RCC 7860 (cell line): ENCODE results near the gene OXSR1.
"Not testable (repeated sequence)": the region's sequence is repeated elsewhere in the genome, so short reads cannot be mapped to it uniquely, and the experiment has no call there.

Experiments used
- DNase-seq: peaks from one replicate; pipeline ENCODE4 v3.0.0-alpha.2; 2015; ENCODE audit warnings: low spot score
- FAIRE-seq: peaks from 2 replicates; lab custom pipeline; 2012; peaks lifted over from hg19 to GRCh38; lab: Jason Lieb, UNC

OXSR1 gene

GRCh38 chr3:38265604-38266307 lies 100.4 kb downstream of the OXSR1 start, which contains the start of gene SLC22A13:
Gene SLC22A13, plus strand, starts transcription at chr3:38265812. Its CDS starts 49 bp downstream, at chr3:38265861.
- DNase-seq (no peak), FAIRE-seq (no peak)

GRCh38 chr3:38266810-38267209 lies 101.5 kb downstream of the OXSR1 start:
- DNase-seq, result no peak
- no peak for FAIRE-seq

GRCh38 chr3:38267662-38268061 lies 102.3 kb downstream of the OXSR1 start:
- DNase-seq, result no peak
- no peak for FAIRE-seq

- no peak for FAIRE-seq
Observed at GRCh38 chr3:38268087-38268486, 102.8 kb downstream of the OXSR1 start.

GRCh38 chr3:38268522-38268921 lies 103.2 kb downstream of the OXSR1 start:
- no peak for FAIRE-seq
- no peak for DNase-seq

More at GRCh38 chr3:38268087-38268486, 102.8 kb downstream of the OXSR1 start:
- DNase-seq, result no peak

GRCh38 chr3:38270606-38271005 lies 105.3 kb downstream of the OXSR1 start:
- DNase-seq, result no peak

GRCh38 chr3:38271553-38271952 lies 106.2 kb downstream of the OXSR1 start:
- FAIRE-seq (no peak), DNase-seq (no peak)

More at GRCh38 chr3:38270606-38271005, 105.3 kb downstream of the OXSR1 start:
- no peak for FAIRE-seq

GRCh38 chr3:38274864-38275649 lies 109.7 kb downstream of the OXSR1 start:
- no peak for FAIRE-seq
- DNase-seq, result no peak

GRCh38 chr3:38275658-38276057 lies 110.3 kb downstream of the OXSR1 start:
- no peak for DNase-seq

GRCh38 chr3:38276081-38276916 lies 111.0 kb downstream of the OXSR1 start:
- FAIRE-seq (no peak), DNase-seq (no peak)

More at GRCh38 chr3:38275658-38276057, 110.3 kb downstream of the OXSR1 start:
- no peak for FAIRE-seq

- no peak for FAIRE-seq
Observed at GRCh38 chr3:38276917-38277630, 111.7 kb downstream of the OXSR1 start.

GRCh38 chr3:38278841-38279240 lies 113.5 kb downstream of the OXSR1 start:
- DNase-seq, result no peak
- FAIRE-seq, result no peak

More at GRCh38 chr3:38276917-38277630, 111.7 kb downstream of the OXSR1 start:
- DNase-seq, result no peak

GRCh38 chr3:38281895-38282686 lies 116.8 kb downstream of the OXSR1 start, which contains the start of gene SLC22A14:
Gene SLC22A14, plus strand, starts transcription at chr3:38282294. Its CDS starts 23,733 bp downstream, at chr3:38306027.
- FAIRE-seq (no peak), DNase-seq (no peak)

GRCh38 chr3:38283810-38284755 lies 118.7 kb downstream of the OXSR1 start:
- no peak for FAIRE-seq
- no peak for DNase-seq

- DNase-seq (no peak), FAIRE-seq (no peak)
Observed at GRCh38 chr3:38284756-38285150, 119.4 kb downstream of the OXSR1 start.

- not testable (repeated sequence) for DNase-seq, FAIRE-seq
Observed at GRCh38 chr3:38289286-38290217, 124.2 kb downstream of the OXSR1 start.

- DNase-seq, FAIRE-seq: not testable (repeated sequence)
Observed at GRCh38 chr3:38297053-38297452, 131.7 kb downstream of the OXSR1 start.
